GM19193 (cell line): ENCODE measurements around the gene PCNX3.
A peak's percentile ranks its signal among the peaks of the same experiment; 100 is the strongest.

Source experiments
- POLR2A ChIP-seq: IDR thresholded peaks from 4 replicates; pipeline ENCODE4 v1.6.1; 2011; ENCODE audit not compliant: insufficient read depth, insufficient read length; ENCODE audit errors: extremely low read depth

PCNX3 gene

DNA sequence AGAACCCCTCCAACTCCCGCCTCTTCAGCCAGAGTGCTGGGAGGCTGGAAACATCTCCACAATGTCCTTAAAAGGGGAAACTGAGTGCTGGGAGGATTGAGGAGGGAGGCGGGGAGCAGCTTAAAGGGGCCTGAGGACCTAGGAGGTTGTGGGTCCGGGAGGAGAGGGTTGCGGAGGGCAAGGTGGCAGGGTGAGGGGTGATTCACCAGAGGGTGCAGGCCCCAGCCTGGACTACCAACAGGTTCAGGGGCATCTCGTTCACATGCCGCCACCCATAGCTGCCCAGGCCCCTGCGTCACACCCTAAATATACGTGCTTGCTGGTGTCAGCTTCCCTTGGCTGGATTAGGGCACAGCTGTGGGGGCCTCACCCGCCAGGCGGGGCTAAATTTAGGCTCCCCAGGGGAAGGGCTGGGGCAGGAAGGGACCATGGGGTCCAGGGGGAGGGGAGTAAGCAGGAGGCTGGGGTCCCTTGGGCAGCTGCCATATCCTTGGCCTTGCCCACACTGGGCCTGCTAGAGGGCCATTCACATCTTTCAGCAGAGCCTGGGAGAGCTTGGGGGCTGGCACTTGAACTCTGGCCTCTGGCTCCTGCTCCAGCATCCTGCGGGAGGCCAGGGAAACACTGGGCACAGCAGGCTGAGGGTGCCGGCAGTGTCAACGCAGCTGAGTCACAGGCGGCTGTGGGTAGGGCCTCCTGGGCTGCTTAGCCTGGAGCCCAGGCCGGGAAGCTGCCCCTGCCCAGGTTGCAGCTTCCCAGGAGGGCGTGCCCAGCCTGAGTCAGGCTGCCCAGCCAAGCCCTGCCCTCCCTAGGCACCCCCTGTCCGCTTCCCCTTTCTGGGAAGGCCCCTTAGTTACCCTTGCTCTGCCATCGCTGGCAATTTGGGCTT lies 38.5 kb upstream of the PCNX3 start:
- no peak for TF ChIP-seq POLR2A

DNA sequence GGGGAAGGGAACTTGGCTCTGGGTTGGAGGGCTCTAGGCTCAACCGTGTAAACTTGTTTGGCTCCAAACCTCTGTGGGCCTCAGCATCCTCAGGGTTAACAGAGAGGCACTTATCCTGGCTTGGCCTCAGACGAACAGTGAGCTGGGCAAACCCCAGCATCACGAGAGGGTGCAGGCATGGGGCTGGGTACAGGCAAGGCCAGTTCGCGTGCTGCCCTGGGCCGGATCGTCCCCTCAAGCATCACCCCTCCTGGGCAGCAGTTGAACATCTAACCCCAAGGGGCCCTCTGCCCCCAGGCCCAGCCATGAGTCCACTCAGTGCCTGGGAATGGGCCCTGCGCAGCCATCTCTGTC lies 37.8 kb upstream of the PCNX3 start:
- no peak for TF ChIP-seq POLR2A

DNA sequence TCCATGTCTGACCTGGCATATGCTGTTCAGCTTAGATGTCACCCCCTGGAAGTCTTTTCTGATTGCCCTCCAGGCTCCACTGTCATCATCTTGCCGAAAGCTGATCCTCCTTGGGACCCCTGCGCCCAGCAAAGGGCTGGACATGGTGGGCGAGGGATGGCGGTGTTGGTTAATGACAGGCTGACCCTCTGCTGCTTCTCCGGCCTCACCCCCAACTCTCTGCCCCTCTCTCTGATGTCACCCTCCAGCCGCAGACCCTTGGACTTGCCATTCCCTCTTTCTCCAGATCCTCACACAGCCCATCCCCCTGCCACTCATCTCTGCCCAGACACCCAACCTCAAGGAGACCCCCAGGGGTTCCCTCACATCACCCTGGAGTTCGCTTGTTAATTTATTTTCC lies 37.4 kb upstream of the PCNX3 start:
- no peak for TF ChIP-seq POLR2A

DNA sequence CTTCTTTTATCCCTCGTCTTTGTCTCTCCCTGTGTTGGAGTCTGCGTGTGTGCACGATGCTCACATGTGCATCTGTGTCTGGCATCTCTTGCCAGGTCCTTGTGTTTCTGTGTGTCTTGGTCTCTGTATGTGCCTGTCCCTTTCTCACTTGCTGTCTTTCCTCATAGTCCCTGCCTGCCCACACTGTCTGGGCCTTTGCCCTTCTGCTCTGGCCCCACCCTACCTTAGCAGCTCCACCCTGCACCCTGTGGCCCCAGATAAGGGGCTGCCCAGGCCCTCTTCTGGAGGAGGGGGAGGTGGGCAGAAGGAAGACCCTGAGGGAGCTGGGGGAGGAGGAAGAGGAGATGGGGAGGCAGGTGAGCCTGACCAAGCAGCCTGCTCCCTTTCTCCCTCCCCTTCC lies 36.9 kb upstream of the PCNX3 start:
- no peak for TF ChIP-seq POLR2A

DNA sequence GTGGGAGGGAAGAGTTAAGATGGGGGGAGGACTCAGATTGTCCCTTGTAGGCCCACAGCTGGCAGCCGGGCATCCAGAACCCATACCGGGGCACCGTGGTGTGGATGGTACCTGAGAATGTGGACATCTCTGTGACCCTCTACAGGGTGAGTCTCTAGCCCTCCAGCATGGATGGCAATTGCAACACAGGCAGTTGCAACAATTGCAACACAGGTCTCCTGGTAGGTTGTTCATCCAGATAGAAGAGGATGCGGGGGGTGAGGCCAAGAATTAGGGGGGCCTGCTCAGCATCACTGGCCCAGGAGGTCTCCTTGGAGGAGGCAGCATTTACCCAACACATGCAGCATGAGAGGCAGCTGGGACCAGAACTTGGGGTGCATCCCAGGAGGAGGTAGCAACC lies 36.3 kb upstream of the PCNX3 start:
- TF ChIP-seq POLR2A, result no peak

DNA sequence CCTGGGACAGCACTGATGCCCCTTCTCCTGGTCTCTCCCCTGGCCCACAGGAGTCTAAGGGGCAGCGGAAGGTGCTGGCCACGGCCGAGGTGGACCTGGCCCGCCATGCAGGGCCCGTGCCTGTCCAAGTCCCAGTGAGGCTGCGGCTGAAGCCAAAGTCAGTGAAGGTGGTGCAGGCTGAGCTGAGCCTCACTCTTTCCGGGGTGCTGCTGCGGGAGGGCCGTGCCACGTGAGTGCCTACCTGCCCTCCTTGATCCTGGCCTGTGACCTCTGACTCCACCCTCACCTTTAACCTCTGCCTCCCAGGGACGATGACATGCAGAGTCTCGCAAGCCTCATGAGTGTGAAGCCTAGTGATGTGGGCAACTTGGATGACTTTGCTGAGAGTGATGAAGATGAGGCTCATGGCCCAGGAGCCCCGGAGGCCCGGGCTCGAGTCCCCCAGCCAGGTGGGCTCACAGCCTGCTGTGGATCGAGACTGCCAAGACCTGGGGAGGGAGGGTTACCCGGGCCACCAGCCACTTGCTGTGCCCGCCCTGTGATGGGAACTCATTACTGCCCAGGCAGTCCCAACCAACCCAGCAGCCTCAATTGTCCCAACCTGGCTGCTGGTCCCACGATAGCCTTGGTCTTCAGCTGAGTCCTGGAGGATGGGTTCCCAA lies 35.4 kb upstream of the PCNX3 start:
- no peak for TF ChIP-seq POLR2A

DNA sequence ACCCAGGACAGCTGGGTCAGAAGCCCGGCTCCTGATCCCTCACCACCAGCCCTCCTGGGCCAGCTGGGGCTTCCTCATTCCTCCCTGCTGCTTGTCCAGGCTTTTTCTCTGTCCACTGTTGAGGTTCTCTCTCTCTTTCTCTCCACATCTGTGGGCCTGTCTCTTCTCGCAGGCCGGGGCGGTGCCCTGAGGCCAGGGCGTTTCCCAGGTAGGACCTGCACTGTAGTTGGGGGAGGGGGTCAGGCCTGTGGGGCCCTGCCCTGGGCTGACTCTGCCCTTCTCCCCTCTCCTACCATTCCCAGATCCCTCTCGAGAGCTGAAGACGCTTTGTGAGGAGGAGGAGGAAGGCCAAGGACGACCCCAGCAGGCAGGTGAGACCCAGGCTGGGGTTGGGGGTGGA lies 34.8 kb upstream of the PCNX3 start:
- no peak for TF ChIP-seq POLR2A

DNA sequence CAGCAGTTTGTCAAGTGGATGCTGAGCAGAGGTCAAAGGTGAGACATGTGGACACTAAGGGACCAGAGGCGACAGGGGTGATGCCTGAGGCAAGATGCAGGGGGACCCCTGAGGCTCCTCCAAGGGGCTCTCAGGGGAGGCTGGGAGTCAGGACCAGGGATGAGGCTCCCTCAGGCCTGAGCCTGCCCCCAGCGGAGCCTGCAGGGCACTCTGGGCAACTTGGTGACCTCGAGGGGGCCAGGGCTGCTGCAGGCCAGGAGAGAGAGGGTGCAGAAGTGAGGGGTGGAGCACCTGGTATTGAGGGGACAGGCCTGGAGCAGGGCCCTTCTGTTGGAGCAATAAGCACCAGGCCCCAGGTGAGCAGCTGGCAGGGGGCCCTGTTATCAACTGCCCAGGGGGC lies 33.6 kb upstream of the PCNX3 start:
- no peak for TF ChIP-seq POLR2A

DNA sequence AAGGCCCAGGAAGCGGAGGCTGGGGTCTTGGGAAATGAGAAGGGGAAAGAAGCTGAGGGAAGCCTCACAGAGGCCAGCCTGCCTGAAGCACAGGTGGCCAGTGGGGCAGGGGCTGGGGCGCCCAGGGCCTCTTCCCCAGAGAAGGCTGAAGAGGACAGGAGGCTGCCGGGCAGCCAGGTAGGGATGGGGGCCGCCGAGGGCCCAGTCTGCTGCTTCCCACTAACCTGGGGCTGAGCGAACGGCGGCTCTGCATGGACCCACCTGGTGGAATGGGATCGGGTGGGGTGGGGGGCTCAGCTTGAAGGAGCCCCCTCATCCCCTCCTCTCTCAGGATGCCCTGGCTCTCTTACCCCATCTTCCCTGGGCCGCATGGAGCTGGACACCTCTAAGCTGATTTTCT lies 32.0 kb upstream of the PCNX3 start:
- TF ChIP-seq POLR2A, result no peak

DNA sequence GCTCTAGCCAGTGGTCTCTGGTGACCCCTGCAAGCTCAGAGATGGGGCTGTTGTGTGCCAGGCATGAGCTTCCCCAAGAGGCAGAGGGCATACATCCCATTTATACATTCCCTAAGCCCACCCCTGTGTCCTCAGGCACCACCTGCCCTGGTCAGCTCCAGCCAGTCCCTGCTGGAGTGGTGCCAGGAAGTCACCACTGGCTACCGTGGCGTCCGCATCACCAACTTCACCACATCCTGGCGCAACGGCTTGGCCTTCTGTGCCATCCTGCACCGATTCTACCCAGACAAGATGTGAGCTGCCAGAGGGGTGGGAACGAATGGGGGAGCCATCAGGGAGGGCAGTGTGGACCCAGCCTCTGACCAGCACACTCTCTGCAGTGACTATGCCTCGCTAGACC lies 31.5 kb upstream of the PCNX3 start:
- TF ChIP-seq POLR2A, result no peak

DNA sequence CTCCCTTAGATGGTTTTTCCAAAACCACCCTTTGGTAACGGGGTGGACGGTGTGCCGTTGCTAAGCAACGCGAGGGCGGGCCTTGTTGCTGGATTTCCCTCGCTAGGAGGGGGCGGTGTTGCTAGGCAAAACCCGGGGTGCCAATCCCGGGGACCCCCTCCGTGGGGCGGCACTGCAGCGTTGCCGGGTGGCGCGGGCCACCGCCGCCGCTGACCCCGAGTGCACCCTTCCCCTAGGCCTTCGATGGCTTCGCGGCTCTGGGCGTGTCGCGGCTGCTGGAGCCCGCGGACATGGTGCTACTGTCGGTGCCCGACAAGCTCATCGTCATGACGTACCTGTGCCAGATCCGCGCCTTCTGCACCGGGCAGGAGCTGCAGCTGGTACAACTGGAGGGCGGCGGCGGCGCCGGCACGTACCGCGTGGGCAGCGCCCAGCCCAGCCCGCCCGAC lies 30.8 kb upstream of the PCNX3 start:
- TF ChIP-seq POLR2A, result no peak

DNA sequence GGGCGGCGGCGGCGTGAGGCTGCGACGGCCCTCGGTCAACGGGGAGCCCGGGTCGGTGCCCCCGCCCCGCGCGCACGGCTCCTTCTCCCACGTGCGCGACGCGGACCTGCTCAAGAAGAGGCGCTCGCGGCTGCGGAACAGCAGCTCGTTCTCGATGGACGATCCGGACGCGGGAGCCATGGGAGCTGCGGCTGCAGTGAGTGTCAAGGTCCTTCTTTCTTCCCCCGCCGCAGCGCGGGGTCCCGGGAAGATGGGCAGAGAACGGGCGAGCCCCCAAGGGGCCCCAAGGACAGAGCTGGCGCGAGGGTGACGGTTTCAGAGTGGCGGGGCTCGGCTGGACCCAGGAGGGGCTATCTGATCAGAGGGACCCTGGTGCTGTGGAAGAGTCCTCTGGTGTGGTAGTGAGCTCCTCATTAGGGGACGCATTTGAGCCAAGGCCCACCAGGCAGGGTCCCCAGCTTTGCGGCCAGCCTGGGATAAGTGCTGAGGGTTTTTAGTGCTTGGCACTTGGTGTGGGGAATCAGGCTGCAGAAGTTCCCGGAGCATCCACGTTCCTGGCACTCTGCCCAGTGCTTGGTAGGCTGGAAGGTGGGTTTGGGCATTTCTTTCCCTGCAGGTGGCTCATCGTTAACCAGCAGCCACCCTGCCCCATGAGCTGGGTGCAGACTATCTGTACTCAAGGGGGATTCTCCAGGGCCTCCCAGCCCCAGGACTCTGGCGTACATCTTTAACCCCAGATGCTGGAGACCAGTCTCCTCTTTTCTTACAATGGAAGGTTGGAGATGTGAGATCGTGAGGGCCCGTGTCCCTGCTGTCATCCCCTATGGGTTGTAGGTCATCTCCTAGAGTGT lies 30.0 kb upstream of the PCNX3 start:
- TF ChIP-seq POLR2A, result no peak

DNA sequence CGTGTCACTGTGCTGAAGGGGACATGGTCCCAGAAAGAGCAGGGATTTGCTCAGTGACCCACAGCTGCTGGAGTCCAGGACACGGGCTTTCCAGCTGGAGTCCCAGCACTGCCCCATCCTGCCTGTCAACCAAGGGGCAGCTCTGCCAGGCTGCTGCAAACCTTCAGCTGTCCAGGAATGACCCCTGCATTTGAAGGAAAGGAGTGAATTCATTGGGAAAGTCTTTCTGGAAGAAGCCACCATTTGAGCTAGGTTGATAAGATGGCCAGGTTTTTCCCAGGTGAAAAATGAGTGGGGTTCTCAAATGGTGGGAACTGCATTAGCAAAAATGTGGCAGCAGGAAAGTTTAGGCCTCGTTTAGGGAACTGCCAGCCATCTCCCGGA lies 29.3 kb upstream of the PCNX3 start:
- TF ChIP-seq POLR2A, result no peak

DNA sequence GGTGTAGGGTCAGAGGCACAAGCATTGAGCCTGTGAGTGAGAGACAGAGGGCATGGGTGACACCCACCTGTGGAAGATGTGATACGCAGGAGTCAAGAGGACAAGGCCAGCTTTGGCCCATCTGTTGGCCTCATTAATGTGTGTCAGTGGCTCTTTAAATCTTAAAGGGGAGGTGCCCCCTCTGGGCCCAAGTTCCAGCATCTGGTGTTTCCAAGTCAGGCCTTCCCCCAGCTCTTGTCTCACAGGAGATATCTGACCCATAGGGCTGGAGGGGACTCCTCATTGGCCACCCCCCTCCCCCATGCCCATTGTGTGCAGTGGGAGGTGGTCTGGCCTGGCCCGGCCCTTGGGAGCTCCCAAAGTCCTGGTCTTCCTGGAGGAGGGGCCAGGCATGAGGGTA lies 28.9 kb upstream of the PCNX3 start:
- TF ChIP-seq POLR2A, result no peak

DNA sequence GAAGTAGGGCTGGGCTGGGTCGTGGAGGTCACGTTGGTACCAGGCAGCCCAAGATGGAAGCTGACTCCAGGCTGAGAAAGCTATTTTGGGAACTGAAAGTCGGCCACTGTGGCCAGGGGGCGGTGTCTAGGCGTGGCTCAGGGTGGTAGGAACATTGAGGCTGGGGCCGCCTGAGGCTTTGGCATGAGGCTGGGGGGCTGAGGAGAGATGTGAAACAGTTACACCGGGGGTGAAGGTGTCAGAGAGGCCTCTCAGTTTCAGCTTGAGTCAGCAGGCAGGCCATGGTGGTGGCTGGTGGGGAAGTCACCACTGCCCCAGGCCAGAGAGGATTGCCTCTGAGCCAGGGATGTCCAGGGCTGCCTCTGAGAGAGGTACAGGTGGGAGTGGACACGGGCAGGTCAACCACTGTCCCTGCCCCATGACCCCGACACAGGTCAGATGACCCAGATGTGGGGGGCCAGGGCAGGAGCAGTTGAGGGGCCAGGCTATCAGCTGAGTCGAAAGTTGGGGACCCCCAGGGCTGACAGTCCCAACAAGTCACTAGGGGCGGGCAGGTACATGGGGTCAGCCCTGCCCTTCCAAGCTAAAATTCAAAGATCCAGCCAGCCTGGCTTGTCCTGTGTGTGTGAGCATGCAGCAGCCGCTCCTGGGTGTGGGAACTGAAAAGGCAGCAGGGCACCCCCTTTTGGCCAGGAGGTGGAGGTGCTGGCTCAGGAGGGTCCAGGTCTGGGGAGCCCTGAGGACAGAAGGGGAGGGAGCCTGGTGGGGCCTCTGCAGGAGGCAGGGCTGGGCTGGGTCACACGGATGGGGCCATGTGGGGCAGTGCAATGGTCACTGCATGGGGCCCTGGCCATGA lies 27.1 kb upstream of the PCNX3 start:
- TF ChIP-seq POLR2A, result peak; percentile 53

DNA sequence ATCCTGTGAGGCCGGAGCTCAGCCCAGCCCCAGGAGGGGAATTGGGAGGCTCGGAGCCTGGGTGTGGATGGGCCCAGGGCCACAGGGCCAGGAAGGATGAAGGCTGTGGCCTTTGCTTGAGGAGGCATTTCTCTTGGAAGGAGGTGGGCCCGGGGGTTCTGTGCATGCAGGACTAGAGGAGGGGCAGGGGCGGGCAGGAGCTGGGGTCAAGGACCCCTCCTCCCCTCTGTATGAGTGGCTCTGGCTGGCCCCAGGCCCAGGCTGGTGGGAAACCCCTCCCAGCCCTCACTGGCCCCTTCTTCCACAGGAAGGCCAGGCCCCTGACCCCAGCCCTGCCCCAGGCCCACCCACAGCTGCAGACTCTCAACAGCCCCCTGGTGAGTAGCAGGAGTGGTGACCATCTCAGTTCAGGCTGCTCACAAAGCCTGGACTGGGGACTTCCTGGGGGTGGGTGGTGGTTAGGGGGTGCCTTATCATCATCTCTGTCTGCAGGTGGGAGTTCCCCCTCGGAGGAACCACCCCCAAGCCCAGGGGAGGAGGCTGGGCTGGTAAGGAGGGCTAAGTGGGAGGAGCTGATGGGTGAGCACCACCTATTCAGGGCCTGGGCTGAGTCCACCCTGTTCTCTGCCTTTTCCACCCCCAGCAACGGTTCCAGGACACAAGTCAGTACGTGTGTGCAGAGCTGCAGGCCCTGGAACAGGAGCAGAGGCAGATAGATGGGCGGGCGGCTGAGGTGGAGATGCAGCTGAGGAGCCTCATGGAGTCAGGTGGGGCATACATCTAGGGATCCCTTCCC lies 25.9 kb upstream of the PCNX3 start:
- TF ChIP-seq POLR2A, result no peak
